ENCODE data around the gene PIGN. TPM values are rescaled to one million over a fixed set of nuclear protein-coding genes. Genes with fewer than 3 reads are reported as not detected.
"Not testable (repeated sequence)": the region's sequence is repeated elsewhere in the genome, so short reads cannot be mapped to it uniquely, and the experiment has no call there.

The PIGN gene
- total RNA-seq, 2 donors from 2014 or later = 35.7 to 46.6 TPM

GRCh38 chr18:62037012-62037742 lies 149.7 kb downstream of the PIGN start:
- DNase-seq = no peak
- intact Hi-C loops (cut with DNase I, micrococcal nuclease) = no loop called here
- ATAC-seq = no peak

GRCh38 chr18:62034286-62034685 lies 152.6 kb downstream of the PIGN start:
- intact Hi-C loops (cut with DNase I, micrococcal nuclease) = not testable (repeated sequence)

GRCh38 chr18:62033756-62034155 lies 153.1 kb downstream of the PIGN start:
- no peak for DNase-seq
- intact Hi-C loops (cut with DNase I, micrococcal nuclease) = no loop called here
- no peak for ATAC-seq

More at GRCh38 chr18:62034286-62034685, 152.6 kb downstream of the PIGN start:
- ATAC-seq, DNase-seq: not testable (repeated sequence)

GRCh38 chr18:62033207-62033606 lies 153.6 kb downstream of the PIGN start:
- DNase-seq (no peak), ATAC-seq (no peak)
- intact Hi-C loops (cut with DNase I, micrococcal nuclease) = no loop called here

- ATAC-seq = peak; percentile 58
- no peak for DNase-seq
- intact Hi-C loops (cut with DNase I, micrococcal nuclease) = no loop called here
Measured at GRCh38 chr18:62030091-62030985, 156.5 kb downstream of the PIGN start.

GRCh38 chr18:62028715-62029114 lies 158.1 kb downstream of the PIGN start:
- DNase-seq = no peak
- ATAC-seq = no peak
- intact Hi-C loops (cut with DNase I, micrococcal nuclease) = no loop called here

GRCh38 chr18:62027914-62028520 lies 158.8 kb downstream of the PIGN start:
- no peak for ATAC-seq
- DNase-seq = no peak
- intact Hi-C loops (cut with DNase I, micrococcal nuclease) = no loop called here

GRCh38 chr18:62026586-62026985 lies 160.3 kb downstream of the PIGN start:
- DNase-seq = no peak
- no peak for ATAC-seq
- intact Hi-C loops (cut with DNase I, micrococcal nuclease) = no loop called here

GRCh38 chr18:62024983-62025382 lies 161.9 kb downstream of the PIGN start:
- no peak for DNase-seq
- intact Hi-C loops (cut with DNase I, micrococcal nuclease) = no loop called here
- no peak for ATAC-seq

- intact Hi-C loops (cut with DNase I, micrococcal nuclease) = no loop called here
- DNase-seq (no peak), ATAC-seq (no peak)
Measured at GRCh38 chr18:62023536-62023935, 163.3 kb downstream of the PIGN start.

GRCh38 chr18:62018759-62019041 lies 168.2 kb downstream of the PIGN start:
- no peak for DNase-seq
- intact Hi-C loops (cut with DNase I, micrococcal nuclease) = no loop called here
- ATAC-seq = no peak

- intact Hi-C loops (cut with DNase I, micrococcal nuclease) = no loop called here
- DNase-seq (peak; percentile 9 to 31), ATAC-seq (peak; percentile 14)
Measured at GRCh38 chr18:62018034-62018758, 168.7 kb downstream of the PIGN start.

- intact Hi-C loops (cut with DNase I, micrococcal nuclease) = no loop called here
- ATAC-seq (peak; percentile 54), DNase-seq (no peak)
Measured at GRCh38 chr18:62017618-62018017, 169.2 kb downstream of the PIGN start.

GRCh38 chr18:62011416-62011815 lies 175.4 kb downstream of the PIGN start:
- ATAC-seq = no peak
- no peak for DNase-seq
- intact Hi-C loops (cut with DNase I, micrococcal nuclease) = no loop called here

GRCh38 chr18:62009521-62009920 lies 177.3 kb downstream of the PIGN start:
- intact Hi-C loops (cut with DNase I, micrococcal nuclease) = no loop called here
- DNase-seq (no peak), ATAC-seq (no peak)

GRCh38 chr18:62001396-62001795 lies 185.5 kb downstream of the PIGN start:
- intact Hi-C loops (cut with DNase I, micrococcal nuclease) = no loop called here
- no peak for DNase-seq
- no peak for ATAC-seq

GRCh38 chr18:61998957-61999356 lies 187.9 kb downstream of the PIGN start:
- ATAC-seq = no peak
- DNase-seq = no peak
- intact Hi-C loops (cut with DNase I, micrococcal nuclease) = no loop called here

- DNase-seq = no peak
- ATAC-seq = no peak
- intact Hi-C loops (cut with DNase I, micrococcal nuclease) = no loop called here
Measured at GRCh38 chr18:61998335-61998734, 188.5 kb downstream of the PIGN start.

- intact Hi-C loops (cut with DNase I, micrococcal nuclease) = no loop called here
- DNase-seq = no peak
- no peak for ATAC-seq
Measured at GRCh38 chr18:61995618-61996017, 191.2 kb downstream of the PIGN start.

All from left colon (tissue), 2 donors.